GM18502 (cell line): Measurements from ENCODE around the gene CCDC71L.

Experiments used
- ATAC-seq: cut with Tn5 transposase; IDR thresholded peaks from one replicate; pipeline ENCODE4 v1.9.1; 2021; ENCODE audit warnings: mild to moderate bottlenecking; ENCODE audit not compliant: unreplicated experiment, poor library complexity

Gene CCDC71L

DNA sequence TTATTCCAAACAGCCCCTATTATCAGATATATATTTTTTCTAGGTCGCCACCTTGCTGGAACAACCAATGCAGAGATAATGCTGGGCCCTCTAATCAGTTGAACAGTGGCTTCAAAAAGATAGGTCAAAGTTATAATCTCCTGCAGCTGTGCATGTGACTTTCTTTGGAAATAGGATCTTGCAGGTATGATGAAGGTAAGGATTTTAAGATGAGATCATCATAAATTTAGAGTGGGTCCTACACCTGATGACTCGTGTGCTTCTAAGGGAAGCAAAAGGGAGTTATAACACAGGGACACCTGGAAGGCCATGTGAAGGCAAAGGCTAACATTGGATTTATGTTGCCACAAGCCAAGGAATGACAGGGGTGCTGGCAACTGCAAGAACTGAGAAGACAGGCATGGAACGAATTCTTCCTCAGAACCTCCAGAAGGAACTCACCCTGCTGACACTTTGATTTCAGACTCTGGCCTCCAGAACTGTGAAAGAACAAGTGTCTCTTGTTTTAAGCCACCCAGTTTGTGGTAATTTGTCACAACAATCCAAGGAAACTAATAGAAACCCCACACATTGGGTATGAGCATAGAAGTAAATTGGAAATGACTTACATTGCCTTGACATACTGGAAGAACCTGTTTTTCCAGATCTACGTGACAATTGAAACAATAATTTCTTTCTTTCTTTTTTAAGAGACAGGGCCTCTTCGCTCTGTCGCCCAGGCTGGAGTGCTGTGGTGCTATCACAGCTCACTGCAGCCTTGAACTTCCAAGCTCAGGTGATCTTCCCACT is 34.4 kb downstream of the CCDC71L start:
- ATAC-seq, result no peak

DNA sequence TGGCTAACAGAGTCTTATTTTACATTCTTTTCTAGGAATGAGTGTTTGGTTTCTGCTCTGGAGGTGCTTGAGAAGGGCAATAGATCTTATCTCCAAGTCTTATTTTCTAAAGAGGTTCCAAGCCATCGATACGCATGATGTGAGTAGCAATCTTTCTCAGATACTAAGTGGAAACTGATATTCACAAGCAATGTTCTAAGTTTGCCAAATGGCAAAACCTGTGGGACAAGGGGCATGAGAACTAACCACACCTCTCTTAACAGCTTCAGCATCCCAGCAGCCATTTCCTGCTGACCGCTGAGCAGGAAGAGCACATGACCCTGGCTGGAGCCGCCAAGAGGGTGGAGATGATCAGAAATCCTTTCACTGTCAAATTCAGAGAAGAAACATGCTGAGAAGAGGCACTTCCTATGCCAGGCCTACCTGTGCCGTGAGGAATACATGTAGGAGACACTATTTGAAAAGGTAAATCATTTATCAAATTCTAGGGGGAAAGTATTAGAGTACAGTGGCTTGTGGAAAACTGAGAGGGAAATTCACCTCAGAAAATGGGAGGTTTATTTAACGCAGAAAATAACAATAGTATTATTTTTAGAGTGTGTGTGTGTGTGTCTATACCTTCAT is 35.2 kb downstream of the CCDC71L start:
- no peak for ATAC-seq

DNA sequence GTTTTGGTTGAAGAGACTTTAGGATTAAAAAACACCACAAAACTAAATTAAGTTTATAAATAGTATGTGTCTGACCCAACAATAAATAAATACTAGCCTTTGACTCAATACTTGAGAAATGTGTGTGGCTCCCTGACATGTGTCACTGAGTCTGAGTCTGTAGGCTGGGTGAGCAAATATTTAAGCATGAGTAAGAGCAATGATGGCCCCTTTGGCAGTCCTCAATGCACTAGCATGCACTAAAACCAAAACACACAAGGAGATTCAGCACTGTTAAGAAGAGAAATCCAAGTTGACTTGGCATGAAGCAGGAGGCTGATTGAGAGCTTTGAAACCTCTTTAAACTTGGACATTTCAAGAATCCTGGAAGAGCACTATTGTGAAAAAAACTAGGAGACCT is 37.1 kb downstream of the CCDC71L start:
- ATAC-seq, result no peak

GRCh38 chr7:106623315-106623660 is 37.7 kb downstream of the CCDC71L start:
- no peak for ATAC-seq

GRCh38 chr7:106622654-106623314 is 38.2 kb downstream of the CCDC71L start:
- ATAC-seq, result no peak

GRCh38 chr7:106621393-106622132 is 39.4 kb downstream of the CCDC71L start:
- ATAC-seq, result no peak

GRCh38 chr7:106620676-106621075 is 40.3 kb downstream of the CCDC71L start:
- no peak for ATAC-seq

DNA sequence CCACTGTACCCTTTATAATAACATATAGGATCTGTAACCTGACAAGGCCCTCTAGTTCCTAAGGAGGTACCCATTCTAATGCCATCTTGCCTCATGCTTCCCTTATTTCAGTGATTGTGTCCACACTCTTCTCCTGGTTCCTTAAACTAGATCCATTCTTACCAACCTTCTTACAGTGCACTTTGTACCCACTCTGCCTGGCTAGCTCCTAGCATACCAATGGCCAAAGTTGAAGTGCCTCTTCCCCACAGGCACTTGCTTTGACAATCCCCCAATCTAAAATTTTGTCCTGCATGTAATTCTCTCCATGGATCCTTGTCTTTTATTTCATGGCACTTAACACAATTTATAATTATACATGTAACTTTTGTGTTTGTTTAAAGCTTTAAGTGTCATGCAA is 40.9 kb downstream of the CCDC71L start:
- no peak for ATAC-seq

- ATAC-seq, result no peak
Observed at GRCh38 chr7:106619213-106619612, 41.7 kb downstream of the CCDC71L start.

DNA sequence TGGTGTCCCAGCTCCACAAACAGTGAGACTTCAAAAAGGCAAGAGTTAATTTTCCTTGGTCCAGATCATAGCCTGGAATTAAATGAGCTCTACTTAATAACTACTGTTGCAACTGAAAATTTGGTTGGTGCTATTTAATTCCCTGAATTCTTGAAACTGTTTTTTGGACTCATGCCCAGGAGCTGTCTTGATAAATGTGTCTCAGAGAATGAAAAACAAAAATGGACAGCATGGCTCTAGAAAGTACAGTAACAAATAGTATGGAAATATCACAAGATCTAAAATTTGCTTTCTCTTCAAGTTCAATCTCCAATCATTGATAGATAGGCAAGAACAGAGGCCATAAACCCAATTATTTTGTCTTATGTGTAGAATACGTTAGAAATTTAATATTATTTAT is 42.5 kb downstream of the CCDC71L start:
- no peak for ATAC-seq

GRCh38 chr7:106617860-106618259 is 43.1 kb downstream of the CCDC71L start:
- ATAC-seq, result no peak

GRCh38 chr7:106616708-106617051 is 44.3 kb downstream of the CCDC71L start:
- ATAC-seq, result no peak

- ATAC-seq, result no peak
Observed at GRCh38 chr7:106615808-106616707, 44.9 kb downstream of the CCDC71L start.

DNA sequence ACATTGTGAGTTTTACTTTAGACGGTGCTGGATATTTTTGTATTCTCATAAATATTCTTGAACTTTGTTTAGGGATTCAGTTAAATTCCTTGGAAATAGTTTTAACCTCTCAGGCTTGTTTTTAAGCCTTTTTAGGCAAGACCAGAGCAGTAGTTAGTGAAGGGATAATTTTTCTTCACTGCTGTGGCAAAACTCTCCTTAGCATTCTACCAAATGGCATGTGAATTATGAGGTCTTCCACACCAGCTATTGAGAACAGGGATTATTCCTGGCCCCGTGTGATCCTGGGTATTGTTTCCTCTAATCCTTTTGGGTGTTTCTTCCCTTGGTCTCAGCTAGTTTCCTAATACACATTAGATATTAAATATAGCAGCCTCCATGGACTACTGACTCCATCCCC is 46.2 kb downstream of the CCDC71L start:
- no peak for ATAC-seq

GRCh38 chr7:106613848-106614560 is 47.0 kb downstream of the CCDC71L start:
- no peak for ATAC-seq

DNA sequence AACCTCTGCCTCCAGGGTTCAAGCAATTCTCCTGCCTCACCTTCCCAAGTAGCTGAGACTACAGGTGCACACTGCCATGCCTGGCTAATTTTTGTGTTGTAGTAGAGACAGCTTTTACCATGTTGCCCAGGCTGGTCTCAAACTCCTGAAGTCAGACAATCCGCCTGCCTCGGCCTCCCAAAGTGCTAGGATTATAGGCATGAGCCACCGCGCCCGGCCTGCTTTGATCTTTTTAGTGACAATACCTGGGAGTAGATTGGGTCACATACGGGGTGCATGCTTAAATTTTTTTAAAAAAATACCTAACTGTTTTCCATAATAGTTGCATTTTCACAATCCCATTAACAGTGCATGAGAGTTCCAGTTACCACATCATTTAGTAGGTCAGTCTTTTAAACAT is 47.7 kb downstream of the CCDC71L start:
- ATAC-seq, result no peak

DNA sequence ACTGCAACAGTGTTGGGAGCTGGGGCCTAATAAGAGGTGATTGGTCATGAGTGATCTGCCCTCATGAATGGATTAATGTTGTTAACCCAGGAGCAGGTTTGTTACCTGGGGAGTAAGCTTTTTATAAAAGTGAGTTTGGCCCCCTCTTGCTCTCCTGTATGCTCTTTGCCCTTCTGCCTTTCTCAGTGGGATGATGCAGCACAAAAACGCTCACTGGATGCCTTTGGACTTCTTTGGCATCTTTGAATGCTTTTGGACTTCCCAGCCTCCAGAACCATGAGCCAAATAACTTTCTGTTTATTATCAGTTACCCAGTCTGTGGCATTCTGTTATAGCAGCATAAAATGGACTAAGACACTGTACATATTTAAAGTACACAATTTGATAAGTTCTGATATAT is 48.5 kb downstream of the CCDC71L start:
- ATAC-seq, result no peak

GRCh38 chr7:106611911-106612310 is 49.0 kb downstream of the CCDC71L start:
- ATAC-seq, result no peak
